Epithelial cell of proximal tubule (primary cell): ENCODE results near the gene CDH22. TPM values are rescaled to one million over a fixed set of nuclear protein-coding genes. Genes with fewer than 3 reads are reported as not detected.

Experiments used
- DNase-seq: peaks from one replicate; pipeline ENCODE4 v3.0.0-alpha.2; 2011; ENCODE audit warnings: low read depth
- H3K4me3 ChIP-seq: 2 replicates; pipeline ENCODE4 v1.5.1; 2011; ENCODE audit warnings: low read depth, mild to moderate bottlenecking, low read length
- CTCF ChIP-seq: conservative IDR thresholded peaks from 2 replicates; pipeline ENCODE4 v1.5.1; 2012; ENCODE audit warnings: low read depth, mild to moderate bottlenecking, low read length
- total RNA-seq: library from RNA; depleted of rRNA; stranded (reverse); fragments of >200 nt; gene quantifications from 2 replicates; pipeline ENCODE4 v1.2.3, GENCODE V29; 2015

CDH22 gene
- total RNA-seq, 1 donor from 2014 or later, result not detected

GRCh38 chr20:46253391-46253790, 54.9 kb downstream of the CDH22 start:
- TF ChIP-seq CTCF, result peak; percentile 36
- no peak for DNase-seq
- H3K4me3 ChIP-seq, result no peak overlapping the region

GRCh38 chr20:46252352-46253091, 55.8 kb downstream of the CDH22 start:
- no peak for TF ChIP-seq CTCF
- no peak overlapping the region for H3K4me3 ChIP-seq
- DNase-seq, result no peak

GRCh38 chr20:46251211-46251673, 57.1 kb downstream of the CDH22 start:
- no peak for DNase-seq
- TF ChIP-seq CTCF, result no peak

GRCh38 chr20:46250772-46251171, 57.5 kb downstream of the CDH22 start:
- no peak for TF ChIP-seq CTCF
- no peak for DNase-seq
- H3K4me3 ChIP-seq, result no peak overlapping the region

More at GRCh38 chr20:46251211-46251673, 57.1 kb downstream of the CDH22 start:
- H3K4me3 ChIP-seq, result no peak overlapping the region

GRCh38 chr20:46249671-46250070, 58.6 kb downstream of the CDH22 start:
- no peak for TF ChIP-seq CTCF
- DNase-seq, result no peak
- H3K4me3 ChIP-seq, result no peak overlapping the region

GRCh38 chr20:46246559-46246958, 61.7 kb downstream of the CDH22 start:
- TF ChIP-seq CTCF, result no peak
- no peak for DNase-seq
- no peak overlapping the region for H3K4me3 ChIP-seq
